ENCODE measurements around the gene CFAP46. TPM values are rescaled to one million over a fixed set of nuclear protein-coding genes. Genes with fewer than 3 reads are reported as not detected.
"Not testable (repeated sequence)": the region's sequence is repeated elsewhere in the genome, so short reads cannot be mapped to it uniquely, and the experiment has no call there.

The CFAP46 gene
- total RNA-seq, 1 donor from 2014 or later: 1.9 TPM

- intact Hi-C loops (cut with DNase I): no loop called here
- DNase-seq (no peak), ATAC-seq (ENCODE audit: poor library complexity) (no peak)
Measured at GRCh38 chr10:132965411-132966057, 23.2 kb upstream of the CFAP46 start.

- intact Hi-C loops (cut with DNase I); DNase-seq; ATAC-seq (ENCODE audit: poor library complexity): not testable (repeated sequence)
Measured at GRCh38 chr10:132964707-132965410, 22.5 kb upstream of the CFAP46 start.

GRCh38 chr10:132964231-132964630 is 21.9 kb upstream of the CFAP46 start:
- ATAC-seq (ENCODE audit: poor library complexity) (no peak), DNase-seq (no peak)
- intact Hi-C loops (cut with DNase I): no loop called here

GRCh38 chr10:132963430-132963960 is 21.1 kb upstream of the CFAP46 start:
- ATAC-seq (ENCODE audit: poor library complexity) (no peak), DNase-seq (no peak)
- intact Hi-C loops (cut with DNase I): no loop called here

- DNase-seq (no peak), ATAC-seq (ENCODE audit: poor library complexity) (no peak)
- intact Hi-C loops (cut with DNase I): no loop called here
Measured at GRCh38 chr10:132962623-132963429, 20.5 kb upstream of the CFAP46 start.

GRCh38 chr10:132961787-132962622 is 19.6 kb upstream of the CFAP46 start:
- DNase-seq (peak; percentile 68), ATAC-seq (ENCODE audit: poor library complexity) (peak; percentile 63)
- intact Hi-C loops (cut with DNase I): no loop called here

GRCh38 chr10:132961420-132961786 is 19.0 kb upstream of the CFAP46 start:
- intact Hi-C loops (cut with DNase I): no loop called here
- ATAC-seq (ENCODE audit: poor library complexity) (no peak), DNase-seq (no peak)

- intact Hi-C loops (cut with DNase I): no loop called here
- DNase-seq (no peak), ATAC-seq (ENCODE audit: poor library complexity) (no peak)
Measured at GRCh38 chr10:132960631-132961419, 18.5 kb upstream of the CFAP46 start.

GRCh38 chr10:132960071-132960472 is 17.7 kb upstream of the CFAP46 start:
- ATAC-seq (ENCODE audit: poor library complexity) (peak; percentile 27), DNase-seq (no peak)
- intact Hi-C loops (cut with DNase I): no loop called here

- intact Hi-C loops (cut with DNase I): no loop called here
- DNase-seq: no peak
- no peak for ATAC-seq (ENCODE audit: poor library complexity)
Measured at GRCh38 chr10:132959559-132959961, 17.2 kb upstream of the CFAP46 start.

GRCh38 chr10:132958883-132959558 is 16.7 kb upstream of the CFAP46 start:
- intact Hi-C loops (cut with DNase I): no loop called here
- no peak for DNase-seq

GRCh38 chr10:132957981-132958882 is 15.9 kb upstream of the CFAP46 start:
- intact Hi-C loops (cut with DNase I): no loop called here
- DNase-seq: no peak
- ATAC-seq (ENCODE audit: poor library complexity): no peak

More at GRCh38 chr10:132958883-132959558, 16.7 kb upstream of the CFAP46 start:
- peak; percentile 55 for ATAC-seq (ENCODE audit: poor library complexity)

GRCh38 chr10:132957131-132957530 is 14.8 kb upstream of the CFAP46 start:
- intact Hi-C loops (cut with DNase I): no loop called here
- DNase-seq (no peak), ATAC-seq (ENCODE audit: poor library complexity) (no peak)

GRCh38 chr10:132956259-132956658 is 13.9 kb upstream of the CFAP46 start:
- intact Hi-C loops (cut with DNase I); DNase-seq; ATAC-seq (ENCODE audit: poor library complexity): not testable (repeated sequence)

GRCh38 chr10:132955479-132955878 is 13.1 kb upstream of the CFAP46 start:
- ATAC-seq (ENCODE audit: poor library complexity) (no peak), DNase-seq (no peak)
- intact Hi-C loops (cut with DNase I): no loop called here

- ATAC-seq (ENCODE audit: poor library complexity): no peak
- intact Hi-C loops (cut with DNase I): no loop called here
- no peak for DNase-seq
Measured at GRCh38 chr10:132953428-132953827, 11.1 kb upstream of the CFAP46 start.

Data from Right ventricle myocardium superior (tissue), 1 donor.